RPMI7951 (cell line): ENCODE measurements around the gene BRF1. TPM values are rescaled to one million over a fixed set of nuclear protein-coding genes. Genes with fewer than 3 reads are reported as not detected.

Source experiments
- DNase-seq: peaks from one replicate; pipeline ENCODE4 v3.0.0-alpha.2; 2012; ENCODE audit warnings: low read depth
- total RNA-seq: library from RNA; depleted of rRNA; stranded (reverse); fragments of >200 nt; shearing (Covaris generic); gene quantifications from 2 replicates; pipeline ENCODE4 v1.2.3, GENCODE V29; 2014

BRF1 gene
- total RNA-seq, 1 experiment from 2014 or later, result 13.9 TPM

DNA sequence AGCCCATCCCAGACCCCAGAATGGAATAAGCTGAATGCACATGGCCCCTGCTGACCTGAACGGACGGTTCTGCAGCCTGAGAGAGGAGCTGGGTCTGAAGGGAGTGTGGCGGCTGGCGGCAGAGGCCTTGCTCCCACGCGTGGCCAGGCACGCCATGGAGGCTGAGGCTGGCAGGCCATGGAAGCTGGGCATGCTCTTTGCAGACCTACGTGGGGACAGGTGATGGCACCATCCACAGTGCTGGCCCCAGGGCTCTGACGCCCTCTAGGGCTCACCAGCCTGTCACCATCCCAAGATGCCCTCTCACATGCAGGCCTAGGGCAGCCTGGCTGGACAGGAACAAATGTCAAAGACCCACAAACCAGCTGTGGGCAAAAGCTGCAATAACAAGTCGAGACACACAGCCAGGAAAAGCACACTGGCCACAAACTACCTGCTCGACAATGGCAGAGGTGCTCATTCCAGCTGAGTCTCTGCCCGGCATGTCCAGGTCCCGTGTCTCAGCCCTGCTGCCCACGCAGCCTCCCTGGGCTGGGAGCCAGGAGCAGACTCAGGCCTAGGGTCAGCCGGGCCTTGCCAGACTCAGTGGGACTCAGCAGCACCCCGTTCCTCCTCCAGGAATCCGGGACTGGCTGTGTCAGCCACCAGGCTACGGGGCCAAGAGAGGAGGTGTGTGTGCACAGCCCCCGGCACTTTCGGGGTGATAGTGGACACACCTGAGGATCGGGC lies 32.8 kb downstream of the BRF1 start:
- no peak for DNase-seq

DNA sequence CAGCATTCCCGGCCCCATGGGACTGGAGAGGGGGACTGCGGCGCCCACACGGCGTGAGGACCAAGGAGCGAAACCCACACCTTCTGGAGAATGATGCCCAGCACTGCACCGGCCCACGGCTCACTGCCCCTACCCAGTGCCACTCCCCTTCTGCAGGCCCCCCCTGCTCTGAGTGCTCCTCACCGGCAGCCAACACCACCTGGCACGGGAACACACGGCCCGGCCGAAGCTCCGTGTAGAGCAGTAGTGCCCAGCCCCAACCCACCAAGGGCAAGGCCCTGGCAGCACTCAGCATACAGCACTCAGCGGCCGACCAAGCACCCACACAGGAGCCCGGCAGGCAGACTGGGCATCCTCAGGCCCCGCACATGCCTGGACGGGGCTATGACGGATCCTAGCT lies 39.0 kb downstream of the BRF1 start:
- no peak for DNase-seq

DNA sequence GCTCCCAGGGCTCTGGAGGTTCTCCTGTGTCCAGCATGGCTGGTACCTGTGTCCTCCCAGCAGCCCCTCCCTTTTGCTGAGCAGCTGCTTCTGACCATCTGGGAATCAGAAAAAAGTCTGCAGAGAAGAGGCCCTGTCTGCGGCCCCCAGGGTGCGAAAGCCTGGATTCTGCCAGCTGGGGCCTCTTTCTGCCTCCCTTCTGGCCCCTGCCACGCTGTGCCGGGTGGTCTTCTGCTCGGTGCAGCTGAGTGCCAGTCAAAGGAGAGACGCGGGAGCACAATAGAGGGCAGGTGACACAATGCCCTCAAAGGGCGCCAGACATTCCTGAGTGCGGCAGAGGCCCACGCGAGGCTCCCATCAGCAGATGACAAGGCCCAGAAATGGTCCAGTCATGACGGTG lies 39.8 kb downstream of the BRF1 start:
- DNase-seq, result no peak

DNA sequence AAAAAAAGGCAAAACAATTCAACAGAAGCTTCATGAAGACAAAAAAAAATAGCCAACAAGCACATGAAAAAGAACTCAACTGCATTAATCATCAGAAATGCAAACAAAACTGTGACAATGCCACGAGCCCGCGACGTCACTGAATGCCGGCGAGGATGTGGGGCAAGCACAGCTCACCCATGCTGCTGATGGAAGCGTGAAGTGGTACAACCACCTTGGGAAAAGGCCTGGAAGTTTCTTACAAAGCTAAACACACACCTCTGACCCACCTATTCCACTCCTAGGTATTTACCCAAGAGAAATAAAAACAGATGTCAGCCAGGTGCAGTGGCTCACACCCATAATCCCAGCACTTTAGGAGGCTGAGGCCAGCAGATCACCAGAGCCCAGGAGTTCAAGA lies 42.0 kb downstream of the BRF1 start:
- DNase-seq, result no peak

DNA sequence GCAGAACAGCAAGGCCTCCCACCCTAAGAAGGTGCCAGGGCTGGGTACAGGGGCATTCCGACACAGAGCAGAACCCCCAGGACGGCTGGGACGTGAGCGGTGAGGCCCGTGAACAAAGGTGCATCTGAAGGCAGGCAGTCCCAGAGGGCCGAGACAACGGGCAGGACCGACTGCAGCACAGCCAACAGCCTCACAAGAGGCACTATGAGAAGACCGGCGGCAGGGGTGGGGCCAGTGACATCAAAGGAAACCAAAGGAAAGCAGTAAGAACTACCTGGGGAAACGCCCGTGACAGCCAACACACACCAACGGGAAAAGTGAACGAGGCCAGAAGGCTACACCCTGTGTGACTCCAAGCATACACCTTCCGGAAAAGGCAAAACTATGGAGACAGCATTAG lies 43.3 kb downstream of the BRF1 start:
- no peak for DNase-seq

DNA sequence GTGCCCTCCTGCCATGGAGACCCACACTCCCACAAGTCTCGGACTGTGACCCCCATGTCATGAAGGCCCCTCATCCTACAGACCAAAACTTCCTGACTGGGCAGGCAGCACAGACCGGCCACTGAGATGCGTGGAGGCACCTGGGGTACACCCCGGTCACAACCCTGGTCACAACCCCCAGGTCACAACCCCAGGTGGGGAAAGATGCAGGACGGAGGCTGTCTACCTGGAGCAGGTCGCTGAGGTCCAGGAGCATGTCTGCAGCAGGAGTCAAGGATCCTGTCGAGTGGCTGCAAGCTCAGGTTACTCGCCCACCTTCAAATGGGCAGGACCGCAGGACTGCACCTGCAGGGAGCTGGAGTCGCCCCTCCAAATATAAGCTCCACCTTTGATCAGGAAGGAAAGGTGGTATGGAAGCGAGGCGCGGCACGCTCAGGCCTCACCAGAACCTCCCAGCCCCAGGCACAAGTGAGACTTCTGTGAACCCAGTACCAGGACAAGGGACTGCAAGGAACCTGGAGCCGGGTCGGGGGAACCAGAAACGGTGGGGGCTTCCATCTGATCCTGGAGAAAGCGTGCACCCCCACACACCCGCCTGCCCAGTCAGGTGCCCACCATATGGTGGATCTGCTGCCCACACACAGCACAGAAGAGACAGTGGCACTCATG lies 44.4 kb downstream of the BRF1 start:
- no peak for DNase-seq

DNA sequence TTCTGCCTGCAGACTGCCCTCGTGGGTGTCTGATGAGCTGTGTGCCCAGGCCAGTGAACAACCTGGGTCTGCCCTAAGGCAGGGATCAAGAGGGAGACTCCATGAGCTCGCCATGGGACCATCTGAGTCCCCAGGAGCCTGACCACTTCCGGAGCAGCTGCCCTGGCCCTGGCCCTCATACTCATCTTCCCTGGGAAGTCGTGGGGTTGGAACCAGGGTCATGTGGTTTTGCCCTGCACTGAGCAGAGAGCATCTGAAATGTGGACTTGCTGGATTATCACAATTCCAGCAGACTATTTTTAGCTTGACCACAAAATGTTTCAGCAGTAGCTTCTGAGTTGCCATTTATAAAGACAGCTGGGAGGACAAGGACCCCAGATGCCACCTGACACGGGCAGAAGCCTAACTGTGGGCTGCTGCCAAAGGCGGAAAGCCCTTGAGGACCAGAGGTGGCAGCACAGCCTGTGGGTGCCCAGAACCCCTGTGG lies 45.7 kb downstream of the BRF1 start:
- DNase-seq, result peak; percentile 88

DNA sequence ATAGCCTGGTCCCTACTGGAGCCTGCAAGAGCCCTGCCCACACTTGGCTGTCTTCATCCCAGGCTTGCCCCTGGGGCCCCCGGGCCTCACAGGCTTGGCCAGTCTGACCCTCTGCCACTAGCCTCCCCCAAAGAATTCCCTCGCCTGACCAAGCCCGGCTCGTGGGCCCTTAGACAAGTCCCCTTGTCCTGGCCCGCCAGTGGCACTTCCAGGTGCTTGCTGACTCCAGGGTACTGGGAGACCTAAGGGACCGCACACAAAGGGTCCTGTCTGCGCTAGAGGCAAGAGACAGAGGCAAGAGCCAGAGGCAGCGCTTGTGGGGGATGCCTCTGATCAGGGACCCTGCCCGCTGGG lies 47.5 kb downstream of the BRF1 start:
- DNase-seq, result no peak

DNA sequence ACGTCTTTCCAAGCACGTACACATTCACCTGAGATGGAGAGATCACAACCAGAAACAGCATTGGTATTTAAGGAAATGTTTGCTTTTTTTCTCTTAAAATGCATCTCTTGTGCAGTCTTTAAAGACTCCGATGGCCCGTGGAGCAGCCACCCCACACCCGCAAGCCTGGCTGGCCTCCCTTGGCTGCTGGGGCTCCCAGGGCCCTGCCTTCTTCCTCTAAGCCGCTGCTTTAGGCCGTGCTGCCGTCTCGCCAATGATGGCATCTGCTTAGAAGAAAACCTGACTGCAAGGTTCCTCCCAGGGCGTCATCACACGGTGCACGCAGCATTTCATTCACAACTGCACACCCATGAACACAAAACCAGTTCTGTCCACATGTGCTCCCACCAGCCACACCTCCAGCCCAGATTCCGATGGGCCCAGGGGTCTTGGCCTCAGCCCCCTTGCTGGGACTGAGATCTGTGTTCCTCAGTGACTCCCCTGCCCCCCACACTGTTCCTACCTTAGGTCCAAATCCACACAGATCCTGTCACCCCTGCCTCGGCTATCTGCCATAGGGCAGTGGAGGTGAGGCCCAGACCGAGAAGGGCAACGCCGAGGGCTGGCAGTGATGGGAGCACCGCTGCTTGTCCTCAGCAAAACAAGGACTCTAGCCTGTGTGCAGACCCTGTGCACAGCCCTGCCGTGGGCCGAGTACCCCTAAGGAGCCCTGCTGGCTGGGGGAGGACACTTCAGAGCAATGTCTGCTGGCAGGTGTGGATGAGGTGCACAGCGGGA lies 48.1 kb downstream of the BRF1 start:
- no peak for DNase-seq

DNA sequence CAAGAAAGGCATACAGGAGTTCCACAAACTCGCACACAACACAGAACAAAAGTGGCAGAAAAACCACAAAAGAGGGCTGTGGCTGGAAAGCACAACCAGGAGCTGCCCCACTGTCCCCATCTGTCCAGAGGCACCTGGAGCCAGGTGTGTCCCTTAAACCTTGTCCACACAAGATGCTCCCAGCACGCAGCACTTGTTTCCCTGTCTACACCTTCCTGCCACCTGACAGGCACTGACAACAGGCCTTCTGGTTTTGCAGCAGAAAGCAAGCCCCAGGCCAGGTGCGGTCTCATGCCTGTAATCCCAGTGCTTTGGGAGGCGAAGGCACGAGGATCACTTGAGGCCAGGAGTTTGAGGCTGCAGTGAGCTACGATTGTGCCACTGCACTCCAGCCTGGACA lies 48.9 kb downstream of the BRF1 start:
- DNase-seq, result no peak

DNA sequence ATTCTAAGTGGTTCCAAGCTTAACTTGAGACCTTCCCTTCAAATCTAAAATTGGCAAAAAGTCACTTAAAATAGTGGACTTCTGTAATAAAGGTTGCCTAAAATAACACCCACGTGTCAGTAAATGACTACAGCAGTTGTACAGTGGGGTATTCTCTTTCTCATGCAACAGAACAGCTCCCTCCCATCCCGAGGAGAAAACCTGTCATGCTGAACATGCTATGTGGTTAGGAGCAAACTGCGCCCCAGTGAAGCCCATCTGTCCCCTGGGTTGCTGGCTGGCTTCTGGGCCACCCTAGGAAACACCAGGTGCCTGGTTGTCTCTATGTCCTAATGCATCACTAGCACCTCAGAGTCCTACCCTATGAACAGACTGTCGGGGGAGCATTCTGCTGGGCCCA lies 49.8 kb downstream of the BRF1 start:
- DNase-seq, result no peak

DNA sequence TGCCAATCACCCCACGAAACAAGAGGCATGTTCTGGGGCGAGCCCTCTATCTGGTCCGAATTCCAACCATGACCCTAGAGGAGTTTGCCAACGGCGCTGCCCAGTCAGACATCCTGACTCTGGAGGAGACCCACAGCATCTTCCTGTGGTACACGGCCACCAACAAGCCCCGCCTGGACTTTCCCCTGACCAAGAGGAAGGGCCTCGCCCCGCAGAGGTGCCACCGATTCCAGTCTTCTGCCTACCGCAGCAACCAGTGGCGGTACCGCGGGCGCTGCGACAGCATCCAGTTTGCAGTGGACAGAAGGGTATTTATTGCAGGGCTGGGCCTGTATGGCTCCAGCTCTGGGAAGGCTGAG lies 50.8 kb downstream of the BRF1 start:
- no peak for DNase-seq

DNA sequence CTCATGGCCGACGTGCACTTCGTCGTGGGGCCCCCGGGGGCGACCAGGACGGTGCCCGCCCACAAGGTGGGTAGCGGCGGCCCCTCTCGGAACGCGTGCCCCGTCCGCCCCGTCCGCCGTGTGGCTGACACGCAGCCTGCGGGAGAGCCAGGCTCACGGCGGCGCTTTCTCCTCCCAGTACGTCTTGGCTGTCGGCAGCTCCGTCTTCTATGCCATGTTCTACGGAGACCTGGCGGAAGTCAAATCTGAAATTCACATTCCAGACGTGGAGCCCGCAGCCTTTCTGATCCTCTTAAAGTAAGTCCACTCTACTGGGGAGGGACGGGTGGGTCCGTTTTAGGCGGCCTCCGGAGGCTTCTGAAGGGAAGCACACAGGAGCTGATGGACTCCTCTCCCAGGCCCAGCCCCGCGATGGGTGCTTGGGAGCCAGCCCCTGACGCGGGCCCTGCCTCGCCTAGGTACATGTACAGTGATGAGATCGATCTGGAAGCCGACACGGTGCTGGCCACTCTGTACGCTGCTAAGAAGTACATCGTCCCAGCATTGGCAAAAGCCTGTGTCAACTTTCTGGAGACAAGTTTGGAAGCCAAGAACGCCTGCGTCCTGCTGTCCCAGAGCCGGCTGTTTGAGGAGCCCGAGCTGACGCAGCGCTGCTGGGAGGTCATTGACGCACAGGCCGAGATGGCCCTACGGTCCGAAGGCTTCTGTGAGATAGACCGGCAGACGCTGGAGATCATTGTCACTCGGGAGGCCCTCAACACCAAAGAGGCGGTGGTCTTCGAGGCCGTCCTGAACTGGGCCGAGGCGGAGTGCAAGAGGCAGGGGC lies 51.4 kb downstream of the BRF1 start:
- DNase-seq, result peak; percentile 9

DNA sequence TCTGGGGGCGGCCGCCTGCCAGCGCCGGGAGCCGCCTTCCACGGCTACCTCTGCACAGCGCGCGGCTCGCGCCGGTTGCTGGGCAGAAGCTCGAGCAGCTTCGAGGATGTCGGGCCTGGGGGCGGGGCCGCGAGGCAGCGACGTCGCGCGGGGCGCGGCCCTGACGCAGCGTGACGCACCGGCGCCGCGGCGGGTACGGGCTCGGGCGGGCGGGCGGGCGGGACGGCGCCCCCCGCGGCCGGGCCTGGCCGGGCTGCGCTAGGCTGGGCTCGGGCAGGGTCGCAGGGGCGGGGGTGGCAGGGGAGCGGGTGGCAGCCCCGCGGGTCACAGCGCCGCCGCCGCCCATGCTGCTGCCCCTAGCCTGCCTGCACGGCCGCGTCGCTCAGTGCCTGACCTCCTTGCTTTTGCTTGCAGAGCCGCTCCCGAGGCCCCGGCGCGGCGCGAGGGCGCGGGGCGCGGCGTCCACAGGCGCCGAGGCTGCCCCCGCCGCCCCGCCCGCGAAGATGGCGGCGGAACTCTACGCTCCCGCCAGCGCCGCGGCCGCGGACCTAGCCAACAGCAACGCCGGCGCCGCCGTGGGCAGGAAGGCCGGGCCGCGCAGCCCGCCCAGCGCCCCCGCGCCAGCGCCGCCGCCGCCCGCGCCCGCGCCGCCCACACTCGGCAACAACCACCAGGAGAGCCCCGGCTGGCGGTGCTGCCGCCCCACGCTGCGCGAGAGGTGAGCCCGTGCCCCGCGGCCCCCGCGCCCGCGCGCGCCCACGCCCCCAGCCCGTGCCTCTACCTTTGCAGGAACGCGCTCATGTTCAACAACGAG lies 52.2 kb downstream of the BRF1 start, which contains the start of gene BTBD6:
TSS of gene BTBD6 (plus strand) at position 166 of the 814 bp plus-strand sequence. CDS start at position 345, 179 bp downstream.
- DNase-seq, result peak; percentile 78

DNA sequence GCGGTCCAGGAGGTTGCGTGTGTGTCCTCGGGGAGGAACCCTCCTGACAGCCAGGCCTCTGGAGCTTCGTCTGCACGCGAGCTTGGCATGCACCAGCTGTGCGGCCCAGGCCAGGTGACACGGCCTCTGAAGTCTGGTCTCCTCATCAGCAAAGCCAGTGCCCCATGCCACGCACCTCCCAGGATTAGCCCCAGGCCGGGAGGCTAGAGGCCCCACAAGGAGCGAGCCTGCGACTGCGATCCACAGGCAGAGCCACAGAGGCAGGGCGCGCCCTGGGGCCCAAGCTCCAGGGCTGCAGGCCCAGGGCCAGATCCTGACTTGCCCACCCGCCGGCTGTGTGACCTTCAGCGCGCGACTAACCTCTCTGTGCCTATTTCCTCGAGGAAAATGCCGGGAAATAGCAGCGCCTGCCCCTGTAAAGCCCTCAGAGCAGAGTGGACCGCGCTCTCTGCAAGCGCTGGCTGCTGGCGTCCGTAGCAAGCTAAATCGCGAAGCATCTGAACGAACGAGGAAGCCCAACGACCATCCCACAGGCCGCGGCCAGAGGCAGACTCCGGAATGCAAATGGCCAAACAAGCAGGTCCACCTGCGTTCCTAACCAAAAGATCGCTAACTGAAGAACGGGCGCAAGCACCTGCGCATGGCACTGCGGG lies 53.0 kb downstream of the BRF1 start:
- DNase-seq, result peak; percentile 74

DNA sequence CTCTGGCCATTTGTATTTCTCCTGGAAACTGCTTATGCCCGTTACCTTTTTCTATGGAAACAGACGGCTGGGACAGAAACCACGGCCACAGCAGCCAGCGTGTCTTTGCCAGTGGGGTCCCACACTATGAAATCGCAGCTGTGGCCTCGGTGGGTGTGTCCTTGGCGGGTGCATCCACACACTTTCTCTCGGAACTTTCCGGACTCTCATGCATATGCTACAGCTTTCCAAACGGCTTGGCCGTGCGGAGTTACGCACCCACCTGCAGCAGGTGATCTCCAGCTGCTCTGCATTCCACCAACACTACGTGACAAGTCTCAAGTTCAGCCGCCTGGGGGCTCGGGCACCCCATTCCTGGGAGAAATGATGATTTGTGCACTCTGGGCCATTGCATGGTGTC lies 53.8 kb downstream of the BRF1 start:
- no peak for DNase-seq

DNA sequence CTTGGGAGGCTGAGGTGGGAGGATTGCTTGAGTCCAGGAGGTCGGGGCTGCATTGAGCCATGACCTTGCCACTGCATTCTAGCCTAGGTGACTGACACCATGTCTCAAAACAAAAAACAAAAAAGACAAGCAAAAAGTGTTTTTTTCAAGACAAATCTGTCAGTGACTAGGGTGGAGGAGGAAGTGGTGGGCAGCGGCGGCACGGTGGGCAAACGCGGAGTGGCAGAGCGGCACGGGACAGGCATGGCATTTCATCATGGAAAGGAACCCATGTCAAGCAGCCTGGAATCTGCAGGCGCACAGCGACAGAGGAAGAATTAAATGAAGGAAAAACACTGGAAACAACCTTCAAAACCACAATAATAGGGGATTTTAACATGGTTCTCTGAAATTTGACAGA lies 56.5 kb downstream of the BRF1 start:
- no peak for DNase-seq

DNA sequence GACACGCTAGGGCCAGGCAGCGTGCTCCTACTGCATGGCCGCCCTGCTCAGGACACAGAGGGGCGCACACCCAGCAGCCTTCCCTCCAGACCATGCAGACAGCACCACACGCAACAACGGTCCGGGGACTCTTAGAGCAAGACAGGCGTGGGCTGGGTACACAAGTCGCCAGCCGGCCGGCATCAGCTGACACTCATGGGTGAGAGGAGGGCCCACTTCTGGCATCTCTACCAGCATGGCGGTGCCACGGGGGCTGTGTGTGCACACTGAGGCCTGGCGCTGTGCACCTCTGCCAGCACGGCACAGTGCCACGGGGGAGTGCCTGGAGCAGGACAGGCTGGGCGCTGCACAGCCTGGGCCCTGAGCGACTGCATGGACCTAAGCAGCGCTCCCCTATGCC lies 59.2 kb downstream of the BRF1 start:
- DNase-seq, result no peak

DNA sequence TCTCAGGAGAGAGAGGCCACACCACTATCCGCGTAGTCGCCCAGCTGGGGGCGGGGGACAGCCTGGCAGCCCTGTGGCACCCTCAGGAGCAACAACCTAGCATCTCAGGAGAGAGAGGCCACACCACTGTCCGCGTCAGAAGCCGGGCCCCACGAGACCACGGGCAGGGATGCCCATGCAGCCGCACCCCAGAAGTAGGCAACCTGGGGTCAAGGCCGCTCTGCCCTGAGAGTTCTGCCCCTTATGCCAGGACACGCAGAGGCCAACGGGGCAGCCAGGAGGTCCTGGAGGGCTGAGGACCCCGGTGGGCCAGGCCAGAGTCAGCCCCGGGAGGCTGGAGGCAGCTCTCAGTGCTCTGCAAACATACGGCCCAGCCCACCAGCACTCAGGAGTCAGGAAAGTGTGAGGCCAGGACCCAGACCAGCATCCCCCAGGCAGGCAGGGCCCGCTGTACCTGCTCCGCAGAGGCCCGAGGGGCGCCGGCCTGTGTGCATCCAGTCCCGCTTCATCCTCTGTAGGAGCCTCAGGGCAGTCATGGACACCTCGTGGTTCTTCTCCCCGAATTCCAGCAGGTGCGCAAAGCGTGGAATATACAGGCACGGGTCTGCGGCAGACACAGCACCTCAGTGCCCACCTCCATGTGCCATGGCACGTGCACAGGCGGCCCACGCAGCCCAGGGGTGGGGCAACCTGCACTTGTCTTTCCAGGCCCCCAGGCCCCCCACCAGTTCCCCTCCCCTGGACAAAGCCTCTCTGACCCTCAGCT lies 59.8 kb downstream of the BRF1 start:
- no peak for DNase-seq
